Mammary epithelial cell (primary cell): Measurements from ENCODE around the gene TBC1D1.

ENCODE experiments used
- EZH2 ChIP-seq: IDR thresholded peaks from 2 replicates; pipeline ENCODE4 v1.6.1; 2012; ENCODE audit warnings: low read length, inconsistent platforms, borderline replicate concordance
- TF ChIP-seq, protein P1 (sequence below), 2 donors: IDR thresholded peaks in 1 of 2; conservative IDR thresholded peaks in 1 of 2; 2 replicates each; pipeline ENCODE4 v1.5.1; 2011 to 2012; ENCODE audit warnings: inconsistent platforms in 2 of 2, low read length in 2 of 2, mild to moderate bottlenecking in 2 of 2, control low read depth in 1 of 2, low read depth in 1 of 2; ENCODE audit not compliant: insufficient read depth in 1 of 2; ENCODE audit errors: extremely low read depth in 1 of 2

- TF ChIP-seq, protein P1, sequence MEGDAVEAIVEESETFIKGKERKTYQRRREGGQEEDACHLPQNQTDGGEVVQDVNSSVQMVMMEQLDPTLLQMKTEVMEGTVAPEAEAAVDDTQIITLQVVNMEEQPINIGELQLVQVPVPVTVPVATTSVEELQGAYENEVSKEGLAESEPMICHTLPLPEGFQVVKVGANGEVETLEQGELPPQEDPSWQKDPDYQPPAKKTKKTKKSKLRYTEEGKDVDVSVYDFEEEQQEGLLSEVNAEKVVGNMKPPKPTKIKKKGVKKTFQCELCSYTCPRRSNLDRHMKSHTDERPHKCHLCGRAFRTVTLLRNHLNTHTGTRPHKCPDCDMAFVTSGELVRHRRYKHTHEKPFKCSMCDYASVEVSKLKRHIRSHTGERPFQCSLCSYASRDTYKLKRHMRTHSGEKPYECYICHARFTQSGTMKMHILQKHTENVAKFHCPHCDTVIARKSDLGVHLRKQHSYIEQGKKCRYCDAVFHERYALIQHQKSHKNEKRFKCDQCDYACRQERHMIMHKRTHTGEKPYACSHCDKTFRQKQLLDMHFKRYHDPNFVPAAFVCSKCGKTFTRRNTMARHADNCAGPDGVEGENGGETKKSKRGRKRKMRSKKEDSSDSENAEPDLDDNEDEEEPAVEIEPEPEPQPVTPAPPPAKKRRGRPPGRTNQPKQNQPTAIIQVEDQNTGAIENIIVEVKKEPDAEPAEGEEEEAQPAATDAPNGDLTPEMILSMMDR (conservative IDR thresholded peaks at IDR 0.05 in 1 of 2, IDR thresholded peaks at IDR 0.05 in 1 of 2; ENCODE audit: extremely low read depth in 1 of 2, insufficient read depth in 1 of 2, low read depth in 1 of 2, low read length in 2 of 2): no peak
- no peak for TF ChIP-seq EZH2
These were observed 273.5 kb downstream of the TBC1D1 start for GRCh38 chr4:38164346-38164745.
